PC-9 (cell line): ENCODE results near the gene ENO4. TPM values are rescaled to one million over a fixed set of nuclear protein-coding genes. Genes with fewer than 3 reads are reported as not detected.

Experiments used
- BruUV-seq: library from RNA; stranded (reverse); fragments of 400-500 nt; replicated peaks from 2 replicates; lab custom pipeline; 2021; lab: Mats Ljungman, UMichigan
- CTCF ChIA-PET: fragments of 300-600 bp; sonication (Branson Sonifier 250); formaldehyde crosslinking; loops from one replicate; lab custom pipeline; 2022; ENCODE audit warnings: antibody characterized with exemption; lab: Charles Lee
- POLR2A ChIA-PET: fragments of 300-600 bp; sonication (Branson Sonifier 250); formaldehyde crosslinking; loops from one replicate; lab custom pipeline; 2022; ENCODE audit warnings: antibody characterized with exemption; ENCODE audit not compliant: unreplicated experiment; lab: Charles Lee
- DNase-seq, 2 experiments: peaks; one replicate each; pipeline versions ENCODE4 v3.0.0 to v3.0.0-alpha.2; 2015 to 2022; ENCODE audit warnings: mixed read lengths in 1 of 2
- H2AFZ ChIP-seq: fragments of 200-600 bp; sonication (generic); 2 replicates; pipeline ENCODE4 v1.8.1; 2017; ENCODE audit warnings: antibody characterized with exemption
- H3F3A ChIP-seq: fragments of 200-600 bp; sonication (generic); 2 replicates; pipeline ENCODE4 v1.8.1; 2017; ENCODE audit warnings: antibody characterized with exemption, mild to moderate bottlenecking, low read depth; ENCODE audit not compliant: insufficient read depth
- H3K27ac ChIP-seq: fragments of 200-600 bp; sonication (generic); 2 replicates; pipeline ENCODE4 v1.6.1; 2016; ENCODE audit warnings: mixed run types
- H3K27me3 ChIP-seq: fragments of 200-600 bp; sonication (generic); 2 replicates; pipeline ENCODE4 v1.6.1; 2016; ENCODE audit warnings: low read depth, mixed run types; ENCODE audit not compliant: insufficient read depth
- H3K36me3 ChIP-seq: fragments of 200-600 bp; sonication (generic); 2 replicates; pipeline ENCODE4 v1.6.1; 2016; ENCODE audit warnings: low read depth, mixed run types
- H3K4me1 ChIP-seq: fragments of 200-600 bp; sonication (generic); replicated peaks from 2 replicates; pipeline ENCODE4 v1.6.1; 2016; ENCODE audit warnings: mixed run types; ENCODE audit not compliant: insufficient read depth
- H3K4me2 ChIP-seq: fragments of 200-600 bp; sonication (generic); 2 replicates; pipeline ENCODE4 v1.6.1; 2017; ENCODE audit warnings: mixed run types
- H3K4me3 ChIP-seq: fragments of 200-600 bp; sonication (generic); 2 replicates; pipeline ENCODE4 v1.6.1; 2016; ENCODE audit warnings: mixed run types
- H3K79me2 ChIP-seq: fragments of 200-600 bp; sonication (generic); 2 replicates; pipeline ENCODE4 v1.6.1; 2017; ENCODE audit warnings: low read depth, mixed run types
- H3K9me2 ChIP-seq: fragments of 200-600 bp; sonication (generic); 2 replicates; pipeline ENCODE4 v1.8.1; 2017; ENCODE audit warnings: mild to moderate bottlenecking; ENCODE audit not compliant: insufficient read depth
- H3K9me3 ChIP-seq: fragments of 200-600 bp; sonication (generic); 2 replicates; pipeline ENCODE4 v1.8.1; 2016; ENCODE audit warnings: low read depth; ENCODE audit not compliant: insufficient read depth
- H4K20me1 ChIP-seq: fragments of 200-600 bp; sonication (generic); 2 replicates; pipeline ENCODE4 v1.8.1; 2017; ENCODE audit not compliant: insufficient read depth
- CTCF ChIP-seq: fragments of 200-600 bp; sonication (generic); conservative IDR thresholded peaks from 2 replicates; pipeline ENCODE4 v1.6.1; 2017; ENCODE audit warnings: mixed run types, antibody characterized with exemption, mild to moderate bottlenecking, moderate library complexity
- EZH2 ChIP-seq: fragments of 200-600 bp; sonication (generic); IDR thresholded peaks from 2 replicates; pipeline ENCODE4 v1.8.0; 2017; ENCODE audit warnings: antibody characterized with exemption, low read depth
- intact Hi-C: fragments of 100-400 bp; cut with micrococcal nuclease; formaldehyde crosslinking; loops from one replicate; pipeline ENCODE4 v1.10.0; 2022; ENCODE audit not compliant: unreplicated experiment
- total RNA-seq: library from RNA; stranded (reverse); gene quantifications from 2 replicates; pipeline ENCODE4 v1.2.3, GENCODE V29; 2021

ENO4 gene
- total RNA-seq, 1 experiment from 2014 or later = 0.79 TPM

GRCh38 chr10:116835658-116836057, 13.6 kb upstream of the ENO4 start:
- intact Hi-C loops = no loop called here

DNA sequence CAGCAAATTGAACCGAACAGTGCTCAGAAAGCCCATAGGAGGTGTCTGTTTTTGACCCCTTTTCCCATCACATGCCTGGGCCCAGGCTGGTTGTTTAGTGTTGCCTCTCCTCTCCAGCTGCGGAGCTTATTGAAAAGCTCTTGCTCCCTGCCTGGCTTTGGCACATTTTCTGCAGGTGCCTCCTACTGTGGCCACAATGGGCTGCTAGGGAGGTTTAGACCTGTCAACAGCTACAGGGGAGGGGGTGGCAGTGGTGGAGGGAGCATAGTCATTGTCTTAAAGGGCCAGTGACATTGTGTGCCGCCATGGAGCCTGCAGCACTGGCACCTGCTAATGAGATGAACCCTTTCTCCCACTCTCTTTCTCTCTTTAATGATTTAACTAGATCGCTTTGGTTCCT, 13.2 kb upstream of the ENO4 start:
- Histone ChIP-seq H3F3A (no peaks in the 10 kb centered on the region), H3K9me2 (no peaks in the 10 kb centered on the region), H4K20me1 (no peaks in the 10 kb centered on the region), H3K27me3 (no peaks in the 10 kb centered on the region), H3K4me2 (no peak overlapping the region), H3K79me2 (no peaks in the 10 kb centered on the region), H3K36me3 (no peaks in the 10 kb centered on the region), H3K27ac (no peak overlapping the region), H3K4me3 (no peak overlapping the region), H3K9me3 (no peaks in the 10 kb centered on the region), H3K4me1 (no peaks in the 10 kb centered on the region), H2AFZ (no peak overlapping the region)
- ChIA-PET POLR2A (no interaction called here), CTCF (no interaction called here)
- no peak for TF ChIP-seq EZH2
- no peak for TF ChIP-seq CTCF
- BruUV-seq = no TSS peak
- no peak for DNase-seq
- intact Hi-C loops = no loop called here

More at GRCh38 chr10:116835658-116836057, 13.6 kb upstream of the ENO4 start:
- CTCF ChIA-PET = no interaction called here
- Histone ChIP-seq H3K36me3 (no peaks in the 10 kb centered on the region), H3K27me3 (no peaks in the 10 kb centered on the region), H3K4me1 (no peaks in the 10 kb centered on the region), H3K79me2 (no peaks in the 10 kb centered on the region), H2AFZ (no peak overlapping the region), H4K20me1 (no peaks in the 10 kb centered on the region), H3K4me3 (no peak overlapping the region), H3K4me2 (no peak overlapping the region), H3K9me2 (no peaks in the 10 kb centered on the region), H3K9me3 (no peaks in the 10 kb centered on the region), H3F3A (no peaks in the 10 kb centered on the region), H3K27ac (no peak overlapping the region)
- POLR2A ChIA-PET = no interaction called here
- TF ChIP-seq EZH2 (no peak), CTCF (no peak)
- BruUV-seq = no TSS peak
- DNase-seq = no peak

DNA sequence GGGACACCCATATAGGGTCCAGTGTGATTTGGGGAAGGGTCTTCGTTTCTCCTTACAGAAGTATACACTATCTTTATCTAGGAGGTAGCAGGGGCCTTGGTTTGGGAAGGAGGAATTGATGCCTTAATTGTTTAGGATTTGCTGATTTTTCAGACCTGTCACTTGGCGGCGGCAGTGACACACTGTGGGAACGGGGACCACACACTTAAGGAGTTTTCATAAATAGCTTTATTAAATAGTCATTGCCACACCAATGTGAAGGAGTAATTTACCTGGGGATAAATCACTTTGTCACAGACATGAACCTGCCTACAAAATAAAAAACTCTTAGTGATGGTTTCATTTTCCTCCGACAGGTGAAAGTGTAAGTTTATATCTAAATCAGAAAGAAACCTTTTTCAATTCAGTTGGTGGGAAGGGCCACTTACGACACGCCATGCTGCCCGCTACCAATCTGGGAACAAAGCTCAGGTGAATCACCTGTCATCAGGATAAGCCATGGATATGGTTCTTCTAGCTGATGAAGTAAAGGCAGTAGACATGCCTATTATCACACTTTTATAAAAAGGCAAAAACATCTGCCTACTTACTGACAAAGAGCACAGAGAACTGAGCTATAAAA, 12.3 kb upstream of the ENO4 start:
- POLR2A ChIA-PET = no interaction called here
- H3K9me3 ChIP-seq = no peaks in the 10 kb centered on the region
- no peaks in the 10 kb centered on the region for H3K4me1 ChIP-seq
- H3K4me3 ChIP-seq = no peak overlapping the region
- DNase-seq = no peak
- H3K27me3 ChIP-seq = no peaks in the 10 kb centered on the region
- TF ChIP-seq CTCF (no peak), EZH2 (no peak)
- H3K27ac ChIP-seq = no peak overlapping the region
- H3F3A ChIP-seq = no peaks in the 10 kb centered on the region
- H3K79me2 ChIP-seq = no peaks in the 10 kb centered on the region
- no TSS peak for BruUV-seq
- no peaks in the 10 kb centered on the region for H3K36me3 ChIP-seq
- no peaks in the 10 kb centered on the region for H3K9me2 ChIP-seq
- no peaks in the 10 kb centered on the region for H4K20me1 ChIP-seq
- H2AFZ ChIP-seq = no peak overlapping the region
- H3K4me2 ChIP-seq = no peak overlapping the region
- CTCF ChIA-PET = interaction anchor here (0.9 kb wide), 1 partner anchor 330 kb away, joined by 5 read pairs; no protein-coding TSS in a partner anchor
- intact Hi-C loops = no loop called here
